PC-3 (cell line): Measurements from ENCODE around the gene ARHGAP11A. TPM values are rescaled to one million over a fixed set of nuclear protein-coding genes. Genes with fewer than 3 reads are reported as not detected.

Source experiments
- ATAC-seq: fragments of 200-7000 bp; cut with Tn5 transposase; 2 replicates; pipeline ENCODE4 v1.9.1; 2020; ENCODE audit warnings: mild to moderate bottlenecking, moderate library complexity
- BruUV-seq: library from RNA; stranded (reverse); fragments of 400-500 nt; replicated peaks from 2 replicates; lab custom pipeline; 2021; lab: Mats Ljungman, UMichigan
- CTCF ChIA-PET: fragments of 300-600 bp; sonication (Branson Sonifier 250); formaldehyde crosslinking; loops from one replicate; lab custom pipeline; 2022; ENCODE audit warnings: antibody characterized with exemption; lab: Charles Lee
- POLR2A ChIA-PET: fragments of 300-600 bp; sonication (Branson Sonifier 250); formaldehyde crosslinking; loops from one replicate; lab custom pipeline; 2022; ENCODE audit warnings: antibody characterized with exemption; ENCODE audit not compliant: unreplicated experiment; lab: Charles Lee
- DNase-seq: peaks from one replicate; pipeline ENCODE4 v3.0.0-alpha.2; 2015
- H2AFZ ChIP-seq: fragments of 300-600 bp; sonication (generic); 2 replicates; pipeline ENCODE4 v1.6.0; 2016; ENCODE audit warnings: antibody characterized with exemption, low read length
- H3F3A ChIP-seq: fragments of 300-600 bp; sonication (generic); one replicate; pipeline ENCODE4 v1.6.0; 2017; ENCODE audit warnings: antibody characterized with exemption, low read length, control low read depth, mild to moderate bottlenecking; ENCODE audit not compliant: unreplicated experiment
- H3K27ac ChIP-seq: fragments of 300-600 bp; sonication (generic); 2 replicates; pipeline ENCODE4 v1.5.1; 2016; ENCODE audit warnings: mild to moderate bottlenecking, low read length
- H3K27me3 ChIP-seq: fragments of 300-600 bp; sonication (generic); 2 replicates; pipeline ENCODE4 v1.6.1; 2016; ENCODE audit warnings: low read length, mixed read lengths
- H3K36me3 ChIP-seq: fragments of 300-600 bp; sonication (generic); 2 replicates; pipeline ENCODE4 v1.6.1; 2016; ENCODE audit warnings: low read depth, mixed run types, low read length, mixed read lengths
- H3K4me1 ChIP-seq: fragments of 300-600 bp; sonication (generic); 2 replicates; pipeline ENCODE4 v1.5.1; 2016; ENCODE audit warnings: low read length; ENCODE audit not compliant: insufficient read depth
- H3K4me2 ChIP-seq: fragments of 300-600 bp; sonication (generic); 2 replicates; pipeline ENCODE4 v1.6.0; 2016; ENCODE audit warnings: low read length
- H3K4me3 ChIP-seq: fragments of 300-600 bp; sonication (generic); 2 replicates; pipeline ENCODE4 v1.5.1; 2016; ENCODE audit warnings: mild to moderate bottlenecking, low read length, mixed read lengths
- H3K79me2 ChIP-seq: fragments of 300-600 bp; sonication (generic); 2 replicates; pipeline ENCODE4 v1.6.1; 2017; ENCODE audit warnings: low read length, mixed read lengths
- H3K9ac ChIP-seq: fragments of 300-600 bp; sonication (generic); 2 replicates; pipeline ENCODE4 v1.6.0; 2016; ENCODE audit warnings: mild to moderate bottlenecking, low read length
- H3K9me2 ChIP-seq: fragments of 300-600 bp; sonication (generic); replicated peaks from 2 replicates; pipeline ENCODE4 v1.6.1; 2016; ENCODE audit warnings: mixed run types, low read length, mixed read lengths
- H3K9me3 ChIP-seq: fragments of 300-600 bp; sonication (generic); 2 replicates; pipeline ENCODE4 v1.6.1; 2016; ENCODE audit warnings: low read length, mixed read lengths
- H4K20me1 ChIP-seq: fragments of 300-600 bp; sonication (generic); 2 replicates; pipeline ENCODE4 v1.6.1; 2016; ENCODE audit warnings: low read length, mixed read lengths
- CTCF ChIP-seq: fragments of 300-600 bp; sonication (generic); conservative IDR thresholded peaks from 2 replicates; pipeline ENCODE4 v1.5.1; 2017; ENCODE audit warnings: antibody characterized with exemption, low read depth, mild to moderate bottlenecking, low read length
- EZH2 ChIP-seq: fragments of 300-600 bp; sonication (generic); IDR thresholded peaks from one replicate; pipeline ENCODE4 v1.6.1; 2017; ENCODE audit warnings: antibody characterized with exemption, mild to moderate bottlenecking, low read length; ENCODE audit not compliant: unreplicated experiment
- EZH2phosphoT487 ChIP-seq: fragments of 300-600 bp; sonication (generic); IDR thresholded peaks from 2 replicates; pipeline ENCODE4 v1.6.1; 2018; ENCODE audit warnings: mild to moderate bottlenecking, antibody characterized with exemption, low read length, borderline replicate concordance
- intact Hi-C: fragments of 100-400 bp; cut with micrococcal nuclease; formaldehyde crosslinking; loops from 2 replicates; pipeline ENCODE4 v1.9.0; 2023
- total RNA-seq: library from RNA; depleted of rRNA; stranded (reverse); fragments of >200 nt; gene quantifications from 2 replicates; pipeline ENCODE4 v1.2.3, GENCODE V29; 2014

The ARHGAP11A gene
- total RNA-seq, 1 experiment from 2014 or later = 38.2 TPM

GRCh38 chr15:32642667-32643435, 27.5 kb downstream of the ARHGAP11A start:
- BruUV-seq = no TSS peak
- Histone ChIP-seq H3F3A (no peaks in the 10 kb centered on the region), H3K36me3 (peaks cover 18% of the 10 kb centered on the region), H3K27me3 (no peaks in the 10 kb centered on the region), H3K4me3 (no peak overlapping the region), H3K4me1 (0 out of 2 replicates have a peak, but pooled peaks cover 1% of the 10 kb centered on the region), H3K79me2 (0 out of 2 replicates have a peak, but pooled peaks cover 4% of the 10 kb centered on the region), H3K27ac (no peak overlapping the region), H3K9me3 (no peaks in the 10 kb centered on the region), H3K9me2 (no peaks in the 10 kb centered on the region), H4K20me1 (no peaks in the 10 kb centered on the region), H3K4me2 (no peak overlapping the region), H3K9ac (no peak overlapping the region), H2AFZ (no peak overlapping the region)
- DNase-seq = no peak
- ChIA-PET POLR2A (no interaction called here), CTCF (no interaction called here)
- peak; percentile 10; the same call in 1 of the 2 replicates for ATAC-seq
- TF ChIP-seq EZH2phosphoT487 = no peak
- no peak for TF ChIP-seq CTCF
- no peak for TF ChIP-seq EZH2
- intact Hi-C loops = no loop called here

GRCh38 chr15:32643907-32644445, 28.7 kb downstream of the ARHGAP11A start:
- no TSS peak for BruUV-seq
- Histone ChIP-seq H3K4me2 (no peak overlapping the region), H3K4me3 (no peak overlapping the region), H3K4me1 (no peaks in the 10 kb centered on the region), H3F3A (no peaks in the 10 kb centered on the region), H3K9me2 (no peaks in the 10 kb centered on the region), H3K27me3 (no peaks in the 10 kb centered on the region), H3K27ac (no peak overlapping the region), H3K79me2 (no peaks in the 10 kb centered on the region), H3K9me3 (no peaks in the 10 kb centered on the region), H4K20me1 (no peaks in the 10 kb centered on the region), H2AFZ (no peak overlapping the region), H3K9ac (no peak overlapping the region), H3K36me3 (peaks cover 9% of the 10 kb centered on the region)
- intact Hi-C loops = no loop called here
- no peak for ATAC-seq
- no peak for DNase-seq
- CTCF ChIA-PET = interaction anchor here (0.6 kb wide), 2 partner anchors 8 to 312 kb away, joined by 3 to 4 read pairs; no protein-coding TSS in a partner anchor
- TF ChIP-seq EZH2phosphoT487 (no peak), CTCF (no peak), EZH2 (no peak)
- POLR2A ChIA-PET = no interaction called here

- Histone ChIP-seq H3K4me2 (no peak overlapping the region), H3K4me3 (no peak overlapping the region), H3K36me3 (peaks cover 3% of the 10 kb centered on the region), H4K20me1 (no peaks in the 10 kb centered on the region), H3K9me3 (no peaks in the 10 kb centered on the region), H3K27ac (no peak overlapping the region), H3K9me2 (no peaks in the 10 kb centered on the region), H3K79me2 (no peaks in the 10 kb centered on the region), H3K4me1 (peaks cover under 1% of the 10 kb centered on the region; the same call in 1 of the 2 replicates), H3K27me3 (no peaks in the 10 kb centered on the region), H3F3A (no peaks in the 10 kb centered on the region), H3K9ac (no peak overlapping the region), H2AFZ (no peak overlapping the region)
- CTCF ChIA-PET = no interaction called here
- DNase-seq (no peak), ATAC-seq (no peak)
- no TSS peak for BruUV-seq
- intact Hi-C loops = no loop called here
- TF ChIP-seq CTCF = no peak
- TF ChIP-seq EZH2phosphoT487 = no peak
- TF ChIP-seq EZH2 = no peak
- POLR2A ChIA-PET = no interaction called here
Measured at GRCh38 chr15:32646291-32646690, 31.0 kb downstream of the ARHGAP11A start.
